GM10266 (cell line): ENCODE data around the gene TSPAN17.

ENCODE experiments used
- DNase-seq: peaks from one replicate; pipeline ENCODE4 v3.0.0; 2012; ENCODE audit errors: extremely low spot score
- TF ChIP-seq, protein P1 (sequence below): IDR thresholded peaks from 2 replicates; pipeline ENCODE4 v1.5.1; 2012; ENCODE audit warnings: mild to moderate bottlenecking, low read depth; ENCODE audit not compliant: control insufficient read depth, insufficient read depth; ENCODE audit errors: missing control alignments

The TSPAN17 gene

DNA sequence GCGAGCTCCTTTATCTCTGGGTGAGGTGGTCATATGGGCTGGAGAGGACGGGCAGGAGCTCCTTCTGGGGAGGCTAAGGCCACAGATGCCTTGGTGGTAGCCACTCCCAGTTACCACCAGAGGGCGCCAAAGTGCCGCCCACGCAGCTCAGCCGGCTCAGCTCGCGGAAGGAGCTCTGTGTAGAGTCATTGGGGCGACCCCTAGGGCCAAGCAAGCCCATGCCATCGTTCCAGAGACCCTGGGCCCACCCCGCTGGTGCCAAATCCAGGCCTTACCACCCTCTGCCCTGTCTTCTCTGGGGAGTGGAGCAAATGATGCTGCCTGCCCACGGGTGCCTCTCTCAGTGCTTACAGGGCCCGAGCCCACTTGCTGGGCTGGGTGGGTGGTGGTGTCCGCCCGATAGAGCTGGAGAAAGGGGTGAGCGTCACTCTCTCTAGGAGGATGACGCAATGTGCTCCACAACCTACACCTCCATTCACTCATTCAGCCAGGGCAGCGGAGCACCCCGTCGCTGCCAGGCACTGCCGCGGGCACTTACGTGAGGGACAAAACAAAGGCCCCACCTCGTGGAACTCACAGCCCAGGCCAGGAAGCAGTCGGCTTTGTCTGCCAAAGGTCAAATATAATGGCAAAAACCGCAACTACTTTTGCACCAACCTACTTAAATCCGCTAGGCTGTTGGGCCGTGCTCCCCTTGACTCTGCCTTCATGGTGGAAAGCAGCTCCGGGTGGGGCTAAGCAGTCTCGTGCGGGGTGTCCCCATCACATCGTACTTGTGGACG, 13.8 kb downstream of the TSPAN17 start:
- TF ChIP-seq, protein P1, sequence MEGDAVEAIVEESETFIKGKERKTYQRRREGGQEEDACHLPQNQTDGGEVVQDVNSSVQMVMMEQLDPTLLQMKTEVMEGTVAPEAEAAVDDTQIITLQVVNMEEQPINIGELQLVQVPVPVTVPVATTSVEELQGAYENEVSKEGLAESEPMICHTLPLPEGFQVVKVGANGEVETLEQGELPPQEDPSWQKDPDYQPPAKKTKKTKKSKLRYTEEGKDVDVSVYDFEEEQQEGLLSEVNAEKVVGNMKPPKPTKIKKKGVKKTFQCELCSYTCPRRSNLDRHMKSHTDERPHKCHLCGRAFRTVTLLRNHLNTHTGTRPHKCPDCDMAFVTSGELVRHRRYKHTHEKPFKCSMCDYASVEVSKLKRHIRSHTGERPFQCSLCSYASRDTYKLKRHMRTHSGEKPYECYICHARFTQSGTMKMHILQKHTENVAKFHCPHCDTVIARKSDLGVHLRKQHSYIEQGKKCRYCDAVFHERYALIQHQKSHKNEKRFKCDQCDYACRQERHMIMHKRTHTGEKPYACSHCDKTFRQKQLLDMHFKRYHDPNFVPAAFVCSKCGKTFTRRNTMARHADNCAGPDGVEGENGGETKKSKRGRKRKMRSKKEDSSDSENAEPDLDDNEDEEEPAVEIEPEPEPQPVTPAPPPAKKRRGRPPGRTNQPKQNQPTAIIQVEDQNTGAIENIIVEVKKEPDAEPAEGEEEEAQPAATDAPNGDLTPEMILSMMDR = peak; percentile 96
- peak; percentile 90 for DNase-seq

DNA sequence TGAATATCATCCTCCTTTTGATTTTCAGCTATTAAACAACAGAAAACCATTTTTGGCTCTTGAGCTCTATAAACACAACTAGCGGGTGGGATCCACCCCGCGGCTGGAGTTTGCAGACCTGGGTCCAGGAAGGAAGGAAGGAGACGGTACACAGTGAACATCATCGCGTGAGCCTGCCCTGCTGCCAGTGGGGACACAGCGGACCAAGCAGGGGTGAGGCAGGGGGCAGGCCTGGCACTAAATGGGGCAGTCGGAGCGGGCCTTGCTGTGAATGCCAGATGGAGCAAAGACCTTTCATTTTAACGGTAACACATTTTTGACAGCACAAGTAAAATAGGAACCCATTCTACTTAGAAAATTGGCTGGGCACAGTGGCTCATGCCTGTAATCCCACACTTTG, 14.4 kb downstream of the TSPAN17 start:
- TF ChIP-seq, protein P1 = no peak
- DNase-seq = no peak

DNA sequence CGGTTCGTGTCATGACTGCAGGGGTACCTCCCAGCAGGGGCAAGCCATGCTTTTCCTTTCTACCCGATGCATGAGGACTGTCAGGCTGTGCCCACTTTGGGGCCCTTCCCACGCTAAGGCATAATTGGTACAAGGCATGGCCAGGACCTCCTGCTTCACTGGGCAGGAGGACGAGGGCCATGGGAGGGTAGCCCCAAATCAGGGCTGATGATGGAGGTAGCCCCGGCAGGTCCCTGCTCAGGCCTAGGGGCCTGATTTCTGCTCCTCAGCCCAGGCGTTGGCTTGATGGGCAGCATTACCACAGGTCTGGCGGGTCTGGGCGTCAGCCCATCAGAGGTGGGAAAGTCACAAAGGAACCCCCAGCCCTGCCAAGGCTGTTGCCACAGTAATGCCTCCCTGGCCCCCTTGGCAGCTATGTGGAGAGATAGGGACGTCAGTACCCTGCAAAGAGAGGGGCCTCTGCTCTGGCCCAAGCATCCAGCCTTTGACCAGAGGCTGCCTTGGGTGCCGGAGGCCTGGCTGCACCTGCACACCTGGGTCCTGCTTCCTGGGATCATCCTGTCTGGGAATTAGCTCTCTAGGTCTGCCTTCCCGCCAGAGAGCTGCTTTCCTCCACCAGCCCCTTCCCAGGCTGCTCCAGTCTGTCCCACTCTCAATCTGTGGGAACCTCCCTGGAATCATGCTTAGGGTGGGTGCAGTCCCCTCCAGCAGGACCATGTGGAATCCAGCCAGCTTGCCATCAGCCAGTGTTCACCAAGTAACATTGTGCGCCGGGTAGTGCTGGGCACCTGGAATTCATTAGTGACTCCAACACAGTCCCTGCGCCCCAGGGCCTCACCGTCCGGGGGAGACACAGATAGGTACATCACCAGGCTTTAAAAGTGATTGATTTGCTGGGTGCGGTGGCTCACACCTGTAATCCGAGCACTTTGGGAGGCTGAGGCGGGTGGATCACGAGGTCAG, 15.4 kb downstream of the TSPAN17 start:
- no peak for DNase-seq
- TF ChIP-seq, protein P1 = no peak

DNA sequence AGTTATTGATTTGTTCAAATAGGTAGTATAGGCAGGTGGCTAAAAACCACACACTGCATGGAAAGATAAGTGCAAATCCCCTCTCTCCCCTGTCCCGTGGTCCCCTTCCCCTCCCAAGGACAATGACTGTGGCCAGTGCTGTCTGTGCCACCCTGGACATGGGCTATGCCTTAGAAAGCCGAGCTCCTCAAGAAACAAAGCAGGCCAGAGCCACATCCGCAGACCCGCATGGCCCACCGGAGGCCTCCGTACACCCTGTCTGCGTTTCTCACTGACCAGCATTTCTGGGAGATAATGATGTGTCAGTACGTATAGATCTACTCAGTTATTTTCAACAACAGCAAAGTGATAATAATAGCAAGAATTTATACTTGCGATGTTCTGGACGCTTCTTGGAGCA, 16.3 kb downstream of the TSPAN17 start:
- no peak for DNase-seq
- TF ChIP-seq, protein P1 = no peak

DNA sequence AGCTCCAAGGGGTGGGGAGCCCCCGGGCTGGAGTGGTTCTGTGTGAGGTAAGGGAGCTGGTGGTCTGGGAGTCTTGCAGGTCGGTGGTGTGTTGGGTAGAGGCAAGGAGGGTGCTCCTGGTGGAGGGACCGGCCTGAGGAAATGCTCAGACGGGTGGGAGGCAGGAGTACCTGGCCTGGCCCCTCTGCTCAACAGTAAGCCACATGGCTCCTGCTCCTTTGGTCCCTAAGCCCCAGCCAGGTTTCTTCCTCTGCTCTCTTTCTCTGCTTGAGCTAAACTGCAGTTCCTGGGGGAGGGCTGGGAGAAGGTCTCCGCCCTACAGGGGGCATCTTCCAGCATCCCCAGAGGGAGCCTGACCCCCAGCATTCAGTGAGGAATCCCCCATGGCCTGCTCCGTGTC, 17.2 kb downstream of the TSPAN17 start:
- TF ChIP-seq, protein P1 = no peak
- DNase-seq = no peak

DNA sequence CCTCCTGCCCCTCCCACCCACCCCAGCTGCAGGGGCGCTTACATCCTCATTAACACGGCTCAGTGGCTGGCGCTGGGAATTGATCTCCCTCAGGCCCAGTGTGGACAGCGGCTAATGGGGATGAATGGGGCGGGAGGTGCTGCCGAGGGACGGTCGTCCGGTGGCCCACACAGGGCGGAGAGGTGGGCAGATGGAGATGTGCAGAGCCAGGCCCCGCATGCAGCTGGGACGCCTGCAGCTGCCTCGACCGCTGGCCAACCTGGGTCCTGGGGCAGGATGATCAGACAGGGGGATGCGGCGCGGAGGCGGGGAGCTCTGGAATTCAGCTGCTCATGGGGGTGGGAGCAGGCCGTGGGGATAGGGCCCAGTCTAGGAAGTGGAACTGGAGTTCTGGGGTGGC, 17.6 kb downstream of the TSPAN17 start:
- no peak for DNase-seq
- TF ChIP-seq, protein P1 = no peak
